Activated CD4-positive, alpha-beta T cell treated with anti-CD3 and anti-CD28 coated beads, Interleukin-2, amount 50 U/mL, for 48 hours (primary cell): ENCODE measurements around the gene ANKRD50.

ENCODE experiments used
- DNase-seq, 2 experiments: peaks; one replicate each; pipeline ENCODE4 v3.0.0-alpha.2; 2020

ANKRD50 gene

DNA sequence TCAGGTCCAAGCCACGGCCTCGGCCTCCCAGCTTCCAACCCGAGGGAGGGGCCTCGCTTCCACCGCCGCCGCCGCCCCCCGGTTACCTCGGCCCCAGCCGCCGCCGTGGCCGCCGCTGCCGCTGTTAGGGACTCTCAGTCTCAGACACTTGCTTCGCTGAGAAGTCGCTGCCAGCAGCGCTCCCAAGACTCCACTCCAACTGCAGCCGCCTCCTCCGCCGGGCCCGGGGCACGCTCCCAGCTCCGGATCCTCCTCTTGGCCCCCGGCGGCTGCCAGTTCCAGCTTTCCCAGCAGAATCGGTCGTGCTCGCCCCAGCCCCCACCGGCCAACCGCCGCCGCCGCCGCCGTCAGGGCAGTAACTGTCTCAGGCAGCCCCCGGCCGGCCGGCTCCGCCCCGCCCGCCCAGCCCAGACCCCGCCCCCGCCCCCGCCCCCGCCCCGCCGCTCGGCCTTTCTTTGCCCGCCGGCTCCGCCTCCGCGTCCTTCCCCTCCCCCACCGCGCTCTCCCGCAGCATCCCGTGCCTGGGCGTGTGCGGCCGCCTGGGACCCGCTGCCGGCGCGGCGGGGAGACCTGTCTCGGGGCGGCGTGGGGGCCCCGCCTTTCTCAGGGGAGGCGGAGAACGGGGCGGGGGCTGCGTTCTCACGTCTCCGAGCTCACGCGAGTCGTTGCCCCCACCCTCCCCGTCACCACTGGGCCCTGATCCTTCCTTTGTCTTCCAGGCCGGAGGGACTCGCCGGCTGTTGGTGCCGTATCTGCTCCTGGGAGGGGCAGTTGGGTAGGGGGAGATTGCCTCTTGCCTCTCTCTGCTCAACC lies at the start of gene ANKRD50:
TSS of gene ANKRD50 (minus strand) at position 361 of the 813 bp plus-strand sequence. CDS start 2,221 bp downstream, outside the sequence.
- DNase-seq: peak; percentile 41 to 63

- no peak for DNase-seq
Observed at GRCh38 chr4:124757126-124757525, 44.6 kb upstream of the ANKRD50 start.

- DNase-seq: no peak
Observed at GRCh38 chr4:124754681-124755080, 42.1 kb upstream of the ANKRD50 start.

GRCh38 chr4:124753941-124754581 lies 41.5 kb upstream of the ANKRD50 start:
- DNase-seq: no peak

DNA sequence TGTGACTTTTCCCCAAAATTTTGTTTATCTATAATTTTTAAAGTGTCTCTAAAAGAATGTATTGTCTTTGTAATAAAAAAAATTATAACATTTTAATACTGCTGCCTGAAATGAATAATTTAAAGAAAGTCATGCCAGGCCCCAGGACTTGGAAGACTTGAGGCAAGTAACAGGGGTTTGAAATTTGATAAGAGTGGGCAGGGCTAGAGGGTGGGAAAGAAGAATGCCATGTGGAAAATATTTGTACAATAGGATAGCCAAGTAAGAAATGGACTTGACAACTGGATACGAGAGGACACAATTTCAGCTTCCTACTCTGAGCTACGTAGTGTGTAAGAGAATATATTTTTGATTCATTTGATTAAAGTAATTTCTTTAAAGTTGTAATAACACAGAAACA lies 36.9 kb upstream of the ANKRD50 start:
- DNase-seq: no peak

DNA sequence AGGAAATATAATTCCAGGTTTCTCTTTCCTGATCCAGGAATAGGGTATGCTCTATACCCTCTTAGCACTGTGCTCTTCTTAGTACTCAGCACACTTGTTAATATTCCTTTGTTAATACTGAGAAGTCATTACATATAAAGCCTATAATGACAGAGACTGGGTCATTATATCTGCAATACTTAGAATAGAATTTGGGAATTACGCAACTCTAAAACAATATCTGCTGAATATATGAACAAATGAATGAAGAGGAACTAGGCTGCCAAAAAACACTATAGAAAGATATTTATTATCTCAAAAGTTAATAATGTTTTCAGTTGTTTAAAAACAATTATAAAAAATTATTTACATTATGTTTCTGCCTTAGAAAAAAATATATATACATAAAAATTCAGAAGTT lies 36.4 kb upstream of the ANKRD50 start:
- no peak for DNase-seq

- DNase-seq: no peak
Observed at GRCh38 chr4:124745985-124746801, 33.7 kb upstream of the ANKRD50 start.

GRCh38 chr4:124743711-124744110 lies 31.2 kb upstream of the ANKRD50 start:
- no peak for DNase-seq

GRCh38 chr4:124740501-124740900 lies 28.0 kb upstream of the ANKRD50 start:
- no peak for DNase-seq

- DNase-seq: no peak
Observed at GRCh38 chr4:124738994-124739393, 26.5 kb upstream of the ANKRD50 start.

GRCh38 chr4:124737619-124738018 lies 25.1 kb upstream of the ANKRD50 start:
- no peak for DNase-seq

DNA sequence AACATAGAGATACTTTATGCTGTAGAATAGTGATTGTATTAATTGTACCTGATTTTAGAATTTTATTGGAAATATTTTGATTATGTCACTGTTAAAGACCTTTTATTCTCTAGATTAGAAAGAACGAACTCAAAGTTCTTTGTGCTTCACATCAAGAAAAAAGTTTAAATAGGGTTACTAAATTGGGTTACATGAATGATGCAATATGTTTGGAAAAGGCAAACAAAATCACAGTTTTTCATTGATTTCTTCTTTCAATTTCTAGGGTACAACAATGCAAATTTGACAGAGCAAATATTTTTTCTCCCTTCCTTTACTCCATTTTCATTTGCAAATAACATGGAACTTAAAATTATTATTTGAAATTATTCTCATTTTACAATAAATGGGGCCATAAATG lies 24.0 kb upstream of the ANKRD50 start:
- no peak for DNase-seq

DNA sequence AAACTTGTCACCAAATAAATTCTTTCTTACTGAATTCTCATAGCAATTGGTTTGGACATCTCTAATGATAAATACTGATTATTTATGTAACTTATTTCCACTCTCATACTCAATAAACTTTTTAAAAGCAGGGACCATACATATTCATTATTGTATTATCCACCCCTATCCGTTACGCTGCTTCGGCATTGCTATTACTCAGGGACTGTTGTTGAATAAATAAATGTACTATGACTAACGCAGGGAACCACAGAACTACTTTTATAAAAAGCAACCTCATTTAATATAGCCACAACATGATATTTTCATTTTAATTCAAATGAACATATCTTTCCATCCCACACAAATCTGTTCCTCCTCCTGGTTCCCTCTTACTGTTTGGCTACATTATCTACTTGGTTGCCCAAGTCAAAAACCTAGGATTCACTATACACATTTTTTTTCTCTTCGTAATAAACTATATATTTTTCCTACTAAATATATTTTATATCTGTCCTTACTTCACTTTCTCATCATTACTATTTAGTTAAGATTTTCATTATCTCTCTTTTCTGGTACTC lies 14.9 kb upstream of the ANKRD50 start:
- no peak for DNase-seq

DNA sequence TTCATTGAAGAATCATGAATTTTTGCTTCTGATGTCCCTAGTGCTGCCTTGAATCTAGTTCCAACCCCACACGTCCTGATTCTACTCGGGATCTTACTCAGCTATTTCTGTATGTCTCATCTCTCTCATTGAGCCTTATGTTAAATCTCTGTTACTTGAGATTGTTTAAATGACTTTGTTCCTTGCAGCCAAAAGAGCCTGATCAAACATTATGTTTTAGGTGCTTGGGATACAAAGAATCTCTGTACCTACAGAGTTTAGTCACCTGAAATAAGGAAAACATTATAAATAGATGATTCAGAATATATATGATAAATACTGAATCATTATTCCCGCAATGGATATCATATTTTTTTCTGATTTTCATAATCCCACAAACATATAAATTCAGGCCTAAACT lies 13.7 kb upstream of the ANKRD50 start:
- no peak for DNase-seq

- no peak for DNase-seq
Observed at GRCh38 chr4:124722071-124722470, 9.5 kb upstream of the ANKRD50 start.

DNA sequence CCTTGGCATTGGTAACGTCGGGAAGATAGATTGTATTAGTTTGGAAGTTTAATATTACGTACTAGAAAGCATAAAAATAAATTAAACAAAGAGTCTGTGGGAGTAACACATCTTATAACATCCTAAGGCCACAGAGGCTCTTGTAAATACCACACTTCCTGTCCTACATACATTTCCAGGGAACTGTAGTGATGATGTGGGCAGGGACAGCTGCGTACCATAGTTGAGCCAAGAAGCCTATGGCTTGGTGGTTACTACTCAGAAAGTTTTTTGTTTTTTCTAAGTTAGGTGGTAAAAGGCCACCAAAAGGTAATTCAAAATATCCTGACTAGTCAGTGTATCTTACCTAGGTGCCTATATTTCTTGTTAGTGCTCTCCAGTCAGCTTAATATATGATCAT lies 4.6 kb upstream of the ANKRD50 start:
- no peak for DNase-seq

GRCh38 chr4:124713185-124713592 lies 657 bp upstream of the ANKRD50 start:
- peak; percentile 12 to 19 for DNase-seq

DNA sequence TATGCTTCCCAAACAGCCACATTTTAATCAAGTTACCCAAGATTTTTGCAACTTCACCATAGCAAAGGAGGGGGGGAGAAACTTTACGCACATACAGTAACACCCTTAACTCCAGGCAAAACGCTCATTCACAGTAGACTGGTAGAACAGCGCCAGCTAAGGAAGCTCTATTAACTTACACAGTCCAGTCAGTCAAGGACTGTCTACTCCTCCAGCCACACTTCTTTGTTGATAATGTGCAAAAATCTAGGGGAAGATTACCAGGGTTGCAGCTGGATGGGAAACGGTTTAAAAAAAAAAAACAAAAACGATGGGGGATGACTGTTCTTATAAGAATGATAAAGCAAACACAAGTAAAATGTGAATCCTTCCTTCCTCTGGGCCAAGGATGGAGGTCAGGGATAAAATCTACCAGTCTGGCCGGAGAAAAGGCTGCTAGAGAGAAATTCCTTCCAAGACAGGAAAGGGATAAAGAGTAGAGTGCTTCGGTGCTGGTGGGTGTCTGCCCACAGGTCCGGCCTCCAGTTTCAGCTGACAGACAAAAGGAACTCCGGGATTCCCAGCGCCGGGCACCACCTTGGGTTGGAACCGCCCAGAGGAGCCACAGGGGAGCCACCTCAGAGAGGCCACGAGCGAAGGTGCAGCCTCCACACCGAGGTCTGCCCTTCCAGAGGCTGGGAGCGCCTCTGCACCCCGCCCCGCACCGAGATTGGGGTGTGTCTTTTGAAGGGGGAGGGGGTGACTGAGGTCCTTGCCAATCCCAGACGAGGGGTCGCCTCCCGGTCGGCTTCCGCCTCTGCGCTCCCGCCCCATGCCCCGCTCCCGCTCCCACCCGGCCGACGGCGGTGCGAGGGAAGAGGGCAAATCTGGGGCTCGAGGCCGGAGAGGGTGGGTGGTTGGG lies 811 bp downstream of the ANKRD50 start:
- DNase-seq: peak in 1 of 2 experiments; percentile 15

DNA sequence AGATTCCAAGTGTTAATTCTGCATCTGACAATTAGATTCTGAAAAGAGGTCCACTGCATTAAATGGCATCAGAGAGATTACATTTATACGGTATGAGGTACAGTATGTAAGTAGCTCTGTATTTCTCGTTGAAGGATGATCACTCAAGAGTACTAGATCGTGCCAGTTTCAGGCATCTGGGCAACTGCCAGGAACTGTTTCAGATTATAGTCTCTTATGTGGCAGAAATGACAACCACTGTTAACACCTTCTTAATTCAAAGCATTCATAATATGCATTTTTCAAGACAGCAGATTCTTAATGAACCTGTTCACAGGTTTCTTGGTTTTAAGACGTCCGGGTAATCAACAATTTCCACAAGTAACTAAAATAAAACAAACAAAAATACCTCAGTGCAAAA lies 1.6 kb downstream of the ANKRD50 start:
- DNase-seq: no peak

GRCh38 chr4:124710015-124710741 lies 2.4 kb downstream of the ANKRD50 start:
- DNase-seq: no peak

- DNase-seq: no peak
Observed at GRCh38 chr4:124708517-124709300, 3.8 kb downstream of the ANKRD50 start.
